NCI-H82 treated with DMSO at 0.1 percent for 48 hours (cell line): ENCODE measurements around the gene AMPD3.

Experiments
- DNase-seq: peaks from one replicate; lab custom pipeline; 2025; ENCODE audit not compliant: unreplicated experiment; lab: John Stamatoyannopoulos, UW

The AMPD3 gene

DNA sequence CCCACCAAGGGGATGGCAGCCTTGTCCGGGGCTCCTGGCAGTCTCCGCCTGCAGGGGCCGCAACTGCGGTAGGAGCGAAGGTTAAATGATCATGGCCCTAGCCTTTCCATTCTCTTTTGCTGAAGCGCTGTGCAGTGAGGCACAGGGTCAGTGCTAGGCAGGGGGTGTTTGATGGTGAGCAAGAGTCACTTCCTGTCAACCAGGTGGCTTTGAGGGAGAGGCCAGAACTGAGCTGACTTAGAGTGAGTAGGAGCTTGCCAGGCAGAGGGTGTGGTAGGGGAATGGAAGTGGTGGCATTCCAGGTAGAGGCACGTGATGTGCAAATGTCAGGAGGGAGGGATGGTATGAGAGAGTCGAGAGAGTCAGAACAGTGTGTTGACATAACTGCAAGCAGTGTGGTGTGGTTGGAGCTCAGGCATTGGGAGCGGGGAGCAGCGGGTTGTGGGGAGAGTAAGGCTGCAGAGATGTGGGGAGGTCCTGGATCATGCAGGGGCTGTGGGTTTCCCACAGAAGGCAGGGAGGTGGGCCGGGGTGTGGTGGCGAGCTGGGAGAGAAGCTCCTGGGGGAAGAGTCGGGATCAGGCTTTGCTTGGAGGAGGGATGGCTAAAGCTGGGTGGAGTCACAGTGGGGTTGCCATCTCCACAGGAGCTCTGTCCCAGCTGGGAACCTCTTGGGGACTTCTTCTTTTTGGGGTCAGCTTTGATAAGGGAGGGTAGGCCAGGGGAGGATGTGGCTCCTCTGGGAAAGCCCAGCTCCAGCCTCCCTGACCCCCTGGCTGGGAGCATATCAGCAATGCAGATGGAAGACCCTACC is 33.3 kb downstream of the AMPD3 start:
- DNase-seq: no peak

DNA sequence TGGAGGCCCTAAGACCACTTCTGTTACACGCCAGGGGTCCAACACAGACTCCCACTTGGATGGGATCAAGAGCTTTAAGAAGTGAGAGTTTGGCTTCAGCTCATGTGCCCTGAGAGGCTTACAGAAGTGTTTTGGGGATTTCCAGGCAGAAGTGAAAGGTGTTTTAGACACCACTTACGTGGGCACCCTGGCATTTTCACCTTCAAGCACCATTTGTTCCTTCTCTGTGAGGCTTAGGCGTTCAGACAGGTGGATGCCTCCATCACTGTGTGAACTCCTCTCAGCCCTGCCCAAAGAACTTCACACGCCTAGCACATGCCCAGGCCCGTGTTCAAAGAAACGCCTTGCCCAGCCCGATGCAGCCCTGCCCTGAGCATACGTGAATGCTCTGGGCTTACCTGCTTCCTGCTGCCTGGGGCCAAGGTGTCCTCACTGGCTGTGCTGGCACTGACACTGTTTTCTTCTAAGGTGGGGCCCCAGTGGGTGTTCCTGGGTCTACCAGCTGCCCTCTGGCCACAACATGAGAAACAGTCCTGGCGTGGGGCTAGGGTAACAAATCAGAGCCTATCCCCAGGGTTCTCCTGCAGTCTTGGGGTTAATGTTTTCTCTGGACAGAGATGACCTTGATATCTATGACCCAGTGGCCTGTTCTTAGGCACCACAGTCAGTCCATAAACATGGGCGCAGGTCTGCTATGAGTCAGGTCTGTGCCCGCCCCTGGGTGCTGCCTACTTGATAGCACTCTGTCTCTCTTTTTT is 34.0 kb downstream of the AMPD3 start:
- DNase-seq: no peak

DNA sequence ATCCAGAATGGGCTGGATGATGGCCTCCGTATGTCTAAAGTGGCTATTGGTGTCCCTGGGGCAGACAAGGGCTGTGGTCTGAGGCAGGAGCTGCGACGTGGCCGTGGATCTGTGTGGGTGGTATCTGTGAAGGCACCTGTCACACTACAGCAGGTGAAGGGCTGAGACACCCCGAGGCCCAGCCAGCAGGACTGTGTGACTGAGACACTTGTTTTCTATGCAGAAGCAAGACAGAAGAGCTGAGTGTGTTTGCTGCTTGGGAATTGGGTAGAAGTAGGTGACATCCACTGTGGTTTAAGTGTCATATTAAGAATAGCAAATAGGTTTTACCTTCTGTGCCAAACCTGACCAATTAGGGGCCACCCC is 35.0 kb downstream of the AMPD3 start:
- no peak for DNase-seq

DNA sequence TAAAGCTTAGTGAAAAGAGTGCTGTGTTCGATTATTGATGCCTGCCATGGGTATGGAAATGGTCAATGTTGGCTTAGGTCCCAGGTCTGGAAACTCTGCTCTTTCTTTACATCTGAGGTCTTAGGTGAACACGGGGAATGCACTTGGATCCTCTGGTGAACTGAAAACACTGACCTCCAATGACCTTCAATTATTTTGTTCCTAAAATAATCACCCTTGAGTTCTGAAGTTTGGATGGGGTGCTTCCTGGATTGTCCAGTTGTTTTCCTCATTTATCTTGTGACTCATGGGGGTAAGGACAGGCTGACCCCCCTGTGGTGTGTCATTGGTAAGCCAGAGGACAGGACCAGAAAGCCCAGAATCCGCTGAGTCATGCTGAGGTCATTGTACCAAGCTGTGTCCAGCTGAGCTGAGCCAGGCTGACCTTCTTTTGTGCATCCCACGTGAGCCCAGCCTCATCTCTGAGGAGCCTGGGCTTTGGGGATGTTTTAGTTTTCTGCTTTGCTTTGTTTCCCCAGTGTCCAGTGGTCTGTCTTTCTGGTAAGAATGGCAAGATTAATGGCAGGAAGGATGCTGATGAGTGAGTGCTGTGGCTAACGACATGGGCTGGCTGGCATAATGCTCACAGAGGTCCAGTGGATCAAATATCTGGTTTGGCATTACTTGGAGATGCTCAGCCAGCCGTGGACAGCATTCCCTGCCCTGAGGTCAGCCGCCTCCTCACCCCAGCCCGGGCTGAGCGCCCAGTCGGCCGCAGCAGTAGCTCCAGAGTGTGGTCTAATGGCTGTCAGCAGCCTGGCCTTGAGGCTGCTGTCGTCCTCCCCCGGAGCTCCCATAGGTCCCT is 35.6 kb downstream of the AMPD3 start:
- no peak for DNase-seq

DNA sequence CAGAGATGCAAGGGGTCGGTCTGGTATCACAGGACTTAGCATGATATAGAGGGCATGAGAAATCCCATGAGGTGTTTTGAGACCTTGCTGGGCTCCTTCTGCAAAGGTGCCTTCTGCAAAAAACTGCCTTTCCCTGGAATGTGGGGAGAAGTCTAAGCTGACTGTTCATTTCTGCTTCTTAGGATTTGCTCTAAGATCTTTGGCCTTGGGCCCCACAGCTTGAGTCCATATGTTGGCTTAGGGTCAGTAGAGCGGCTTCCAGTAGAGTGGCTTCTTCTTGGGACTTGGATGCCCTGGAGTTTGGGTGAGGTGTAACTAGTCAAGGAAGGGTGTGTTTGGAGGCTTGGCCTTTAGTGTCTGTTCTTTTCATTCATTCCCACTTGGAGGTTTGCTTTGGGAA is 37.0 kb downstream of the AMPD3 start:
- no peak for DNase-seq

DNA sequence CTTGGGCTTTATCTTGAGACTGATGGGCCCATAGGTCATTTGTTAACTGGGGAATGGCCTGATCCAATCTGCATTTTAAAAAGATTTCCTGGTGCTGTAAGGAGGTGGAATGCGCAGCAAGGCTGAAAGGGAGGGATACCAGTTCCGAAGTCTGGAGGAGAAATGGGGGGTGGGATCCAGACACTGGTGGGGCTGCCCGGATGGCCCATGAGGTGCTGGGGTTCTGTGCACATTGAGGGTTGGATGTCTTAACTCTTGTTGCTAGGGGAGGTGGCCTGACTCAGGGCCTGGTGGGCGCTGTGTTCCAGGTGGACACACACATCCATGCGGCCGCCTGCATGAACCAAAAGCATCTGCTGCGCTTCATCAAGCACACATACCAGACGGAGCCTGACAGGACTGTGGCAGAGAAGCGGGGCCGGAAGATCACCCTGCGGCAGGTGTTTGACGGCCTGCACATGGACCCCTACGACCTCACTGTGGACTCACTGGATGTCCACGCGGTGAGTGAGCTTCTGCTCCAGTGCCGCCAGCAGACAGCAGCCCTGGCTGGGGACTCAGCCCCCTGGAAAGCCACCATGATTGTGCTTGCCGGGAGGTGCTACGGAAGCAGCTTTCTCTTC is 38.1 kb downstream of the AMPD3 start:
- DNase-seq: no peak

DNA sequence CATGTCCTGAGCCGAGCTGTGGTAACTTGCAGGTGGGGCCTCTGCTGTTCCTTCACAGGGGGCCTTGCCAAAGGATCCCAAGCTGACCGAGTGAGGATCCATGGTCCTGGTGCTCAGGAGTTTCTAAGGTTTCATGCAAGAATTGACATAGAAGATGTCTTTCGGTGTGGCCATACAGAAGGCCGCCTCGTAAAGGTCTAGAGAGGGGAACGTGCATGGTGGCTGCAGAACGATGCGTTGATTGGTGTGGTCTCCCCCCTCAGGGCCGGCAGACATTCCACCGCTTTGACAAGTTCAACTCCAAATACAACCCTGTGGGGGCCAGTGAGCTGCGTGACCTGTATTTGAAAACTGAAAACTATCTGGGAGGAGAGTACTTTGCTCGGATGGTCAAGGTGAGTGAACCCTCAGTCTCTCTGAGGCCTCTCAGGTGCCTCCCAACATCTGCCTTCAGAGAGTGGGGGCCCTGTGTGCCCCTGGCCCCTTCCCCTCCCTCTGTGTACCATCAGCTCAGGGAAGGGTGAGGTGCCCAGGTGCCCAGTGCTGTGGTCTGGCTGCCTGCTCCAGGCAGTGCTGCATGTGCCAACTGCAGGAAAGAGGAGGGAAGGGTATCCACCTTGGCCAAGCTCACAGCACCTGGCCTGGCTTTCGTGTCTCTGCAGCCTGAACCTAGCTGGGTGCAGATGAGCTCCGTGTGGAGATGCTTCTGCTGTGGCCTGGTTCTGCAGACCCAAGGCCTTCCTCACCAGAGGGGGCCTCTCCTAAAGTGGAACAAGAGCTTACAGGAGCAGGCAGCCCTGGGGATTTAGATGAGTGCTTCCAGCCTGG is 39.8 kb downstream of the AMPD3 start:
- no peak for DNase-seq

DNA sequence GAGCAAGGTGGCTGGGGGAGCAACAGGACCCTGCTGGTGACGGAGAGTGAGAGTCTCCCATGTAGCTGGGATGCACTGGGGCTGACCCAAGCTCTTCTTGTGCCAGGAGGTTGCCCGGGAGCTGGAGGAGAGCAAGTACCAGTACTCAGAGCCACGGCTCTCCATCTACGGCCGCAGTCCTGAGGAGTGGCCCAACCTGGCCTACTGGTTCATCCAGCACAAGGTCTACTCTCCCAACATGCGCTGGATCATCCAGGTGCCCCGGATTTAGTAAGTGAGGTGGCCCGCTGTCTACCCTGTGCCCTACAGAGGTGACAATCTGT is 40.4 kb downstream of the AMPD3 start:
- DNase-seq: no peak

DNA sequence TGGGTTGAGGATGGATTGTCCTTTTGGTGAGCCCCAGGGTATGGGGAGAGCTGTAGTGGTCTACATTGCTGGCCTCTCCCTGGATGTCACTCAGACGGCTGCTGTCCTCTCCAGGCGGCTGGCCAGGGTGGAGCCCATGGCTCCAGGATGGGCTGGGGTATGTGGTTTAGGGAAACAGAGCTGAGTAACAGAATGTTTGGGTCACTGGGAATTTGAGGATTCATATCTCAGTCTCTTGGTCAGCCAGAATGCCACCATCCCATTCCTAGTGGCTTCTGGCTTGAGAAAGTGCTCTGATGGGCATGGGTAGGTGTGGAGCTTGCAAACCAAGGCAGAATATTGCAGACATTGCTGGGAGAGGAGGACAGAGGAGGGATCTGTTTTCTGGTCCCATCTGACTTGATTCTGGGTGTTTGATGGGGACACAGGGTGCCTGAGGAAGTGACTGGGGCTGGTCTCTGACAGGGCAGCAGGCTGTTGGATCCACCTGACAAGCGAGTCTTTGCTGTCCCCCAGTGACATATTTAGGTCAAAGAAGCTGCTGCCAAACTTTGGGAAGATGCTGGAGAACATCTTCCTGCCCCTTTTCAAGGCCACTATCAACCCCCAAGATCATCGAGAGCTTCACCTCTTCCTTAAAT is 41.4 kb downstream of the AMPD3 start:
- no peak for DNase-seq

DNA sequence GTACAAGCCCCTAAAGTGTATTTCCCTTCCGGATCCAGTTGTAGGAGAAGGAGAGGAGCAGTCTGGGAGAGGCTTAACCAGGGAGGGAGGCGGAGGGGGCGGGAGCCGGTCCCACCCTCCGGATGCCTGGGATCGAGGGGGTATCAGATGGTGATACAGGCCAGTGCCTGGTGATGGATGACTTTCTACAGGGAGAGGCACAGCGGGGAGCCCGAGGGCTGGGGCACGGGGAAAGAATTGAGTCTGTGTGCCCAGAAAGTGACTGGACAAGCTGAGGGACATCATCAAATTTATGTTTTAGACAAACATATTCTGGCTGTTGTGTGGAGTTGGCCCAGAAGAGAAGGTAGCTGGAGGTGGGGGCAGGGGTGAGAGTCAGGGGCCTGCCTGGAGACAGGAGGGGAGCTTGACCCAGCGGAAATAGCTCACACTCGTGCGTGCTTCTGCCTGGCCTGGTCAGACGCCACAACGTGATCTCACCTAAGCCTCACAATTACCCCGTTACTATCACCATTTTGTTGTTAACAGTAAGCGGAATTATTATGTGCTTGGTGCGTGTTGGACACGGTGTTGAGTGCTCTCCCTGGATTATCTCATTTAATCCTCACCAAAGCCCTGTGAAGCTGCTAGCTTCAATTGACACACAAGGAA is 42.4 kb downstream of the AMPD3 start:
- DNase-seq: peak; percentile 35

DNA sequence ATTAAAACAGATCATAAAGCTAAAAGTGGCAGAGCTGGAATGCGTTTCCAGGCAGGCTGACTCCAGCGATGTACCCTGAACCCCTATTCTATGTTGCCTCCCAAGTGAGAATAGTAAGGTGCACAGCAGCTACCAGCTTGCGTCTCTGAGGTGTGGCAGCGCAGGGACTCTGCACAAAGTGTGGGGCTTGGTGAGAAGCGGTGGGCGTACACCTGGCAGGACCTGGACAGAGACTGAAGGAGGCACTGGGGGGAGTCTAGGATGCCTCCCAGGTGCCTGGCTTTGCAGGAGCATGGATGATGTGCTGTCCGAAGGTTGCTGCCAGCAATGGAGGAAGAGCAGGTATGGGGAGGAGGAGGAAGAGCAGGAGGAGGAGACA is 42.9 kb downstream of the AMPD3 start:
- DNase-seq: no peak

DNA sequence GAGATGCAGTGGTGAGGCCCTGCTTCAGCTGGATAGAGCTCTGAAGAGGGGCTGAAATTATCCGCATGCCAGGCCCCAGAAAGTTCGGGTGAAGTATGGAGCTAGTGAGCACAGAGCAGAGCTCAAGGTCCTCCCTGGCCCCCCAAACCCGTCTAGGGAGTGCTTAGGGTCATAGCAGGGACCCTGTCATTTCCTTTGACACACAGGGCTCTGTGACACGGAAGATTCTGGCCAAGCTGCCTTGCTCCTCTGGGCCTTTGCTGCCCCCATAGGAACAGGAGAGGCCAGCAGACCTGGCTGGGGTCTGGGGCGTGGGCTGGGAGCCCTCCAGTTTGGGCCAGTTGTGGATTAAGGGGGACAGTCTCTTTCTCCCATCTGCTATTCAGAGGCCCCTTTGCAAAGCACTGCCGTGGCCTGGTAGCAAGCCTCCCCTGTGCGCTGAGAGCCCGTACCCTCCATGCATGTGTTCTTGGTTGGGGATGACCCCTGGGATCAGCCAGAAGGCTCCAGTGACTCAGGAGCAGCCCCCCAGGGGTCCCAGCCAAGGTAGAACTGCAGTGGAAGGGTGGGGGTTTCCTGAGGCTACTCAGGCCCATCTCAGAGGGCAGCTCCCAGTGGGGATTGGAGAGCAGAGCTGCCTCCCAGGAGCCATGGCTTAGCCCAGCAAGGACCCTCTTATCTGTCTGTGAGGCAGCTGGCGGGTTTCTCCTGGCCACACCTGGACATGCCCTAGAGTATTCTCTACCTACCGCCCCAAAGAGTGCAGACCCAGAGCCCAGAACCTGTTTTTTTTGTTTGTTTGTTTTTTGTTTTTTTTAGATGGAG is 43.6 kb downstream of the AMPD3 start:
- DNase-seq: no peak

DNA sequence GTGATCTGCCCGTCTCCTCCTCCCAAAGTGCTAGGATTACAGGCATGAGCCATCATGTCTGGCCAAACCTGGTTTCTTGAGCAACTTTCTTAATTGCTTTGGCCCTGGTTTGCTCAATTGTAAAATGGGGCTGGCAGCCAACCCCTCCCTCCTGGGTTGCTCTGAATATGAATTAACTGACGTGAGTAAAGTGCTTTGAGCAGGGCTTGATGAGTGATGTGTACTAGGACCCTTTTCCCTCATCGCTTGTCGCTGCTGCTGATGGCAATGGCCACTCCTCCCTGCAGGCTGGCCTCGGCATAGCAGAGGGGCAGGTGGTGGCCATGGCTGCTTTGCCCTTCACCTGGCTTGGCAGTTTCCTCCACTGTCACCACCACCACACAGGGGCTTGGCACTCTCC is 44.4 kb downstream of the AMPD3 start:
- DNase-seq: no peak

DNA sequence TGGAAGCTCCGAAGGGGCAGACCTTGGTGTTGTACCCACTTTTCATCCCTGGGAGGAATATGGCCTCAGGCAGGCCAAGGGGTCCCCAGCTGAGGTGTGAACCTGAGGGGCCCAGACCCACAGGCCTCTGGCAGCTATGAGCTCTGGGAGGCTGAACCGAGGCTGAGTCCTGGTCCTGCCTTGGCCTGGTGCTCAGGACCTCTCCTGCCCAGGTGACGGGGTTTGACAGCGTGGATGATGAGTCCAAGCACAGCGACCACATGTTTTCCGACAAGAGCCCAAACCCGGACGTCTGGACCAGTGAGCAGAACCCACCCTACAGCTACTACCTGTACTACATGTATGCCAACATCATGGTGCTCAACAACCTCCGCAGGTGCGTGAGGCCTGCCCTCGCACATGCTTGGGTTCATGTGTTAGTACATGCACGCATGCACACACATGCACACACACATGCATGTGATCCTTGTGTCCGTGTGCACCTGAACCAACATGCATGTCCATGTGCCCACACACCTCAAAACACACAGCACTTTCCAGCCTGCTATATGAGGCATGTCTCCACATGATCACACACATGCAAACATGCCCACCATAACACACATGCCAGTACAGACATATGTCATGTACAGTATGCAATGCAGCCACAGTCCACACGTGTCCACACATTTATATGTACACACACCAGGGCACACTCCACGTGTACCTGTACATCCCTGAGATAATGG is 45.0 kb downstream of the AMPD3 start:
- no peak for DNase-seq

DNA sequence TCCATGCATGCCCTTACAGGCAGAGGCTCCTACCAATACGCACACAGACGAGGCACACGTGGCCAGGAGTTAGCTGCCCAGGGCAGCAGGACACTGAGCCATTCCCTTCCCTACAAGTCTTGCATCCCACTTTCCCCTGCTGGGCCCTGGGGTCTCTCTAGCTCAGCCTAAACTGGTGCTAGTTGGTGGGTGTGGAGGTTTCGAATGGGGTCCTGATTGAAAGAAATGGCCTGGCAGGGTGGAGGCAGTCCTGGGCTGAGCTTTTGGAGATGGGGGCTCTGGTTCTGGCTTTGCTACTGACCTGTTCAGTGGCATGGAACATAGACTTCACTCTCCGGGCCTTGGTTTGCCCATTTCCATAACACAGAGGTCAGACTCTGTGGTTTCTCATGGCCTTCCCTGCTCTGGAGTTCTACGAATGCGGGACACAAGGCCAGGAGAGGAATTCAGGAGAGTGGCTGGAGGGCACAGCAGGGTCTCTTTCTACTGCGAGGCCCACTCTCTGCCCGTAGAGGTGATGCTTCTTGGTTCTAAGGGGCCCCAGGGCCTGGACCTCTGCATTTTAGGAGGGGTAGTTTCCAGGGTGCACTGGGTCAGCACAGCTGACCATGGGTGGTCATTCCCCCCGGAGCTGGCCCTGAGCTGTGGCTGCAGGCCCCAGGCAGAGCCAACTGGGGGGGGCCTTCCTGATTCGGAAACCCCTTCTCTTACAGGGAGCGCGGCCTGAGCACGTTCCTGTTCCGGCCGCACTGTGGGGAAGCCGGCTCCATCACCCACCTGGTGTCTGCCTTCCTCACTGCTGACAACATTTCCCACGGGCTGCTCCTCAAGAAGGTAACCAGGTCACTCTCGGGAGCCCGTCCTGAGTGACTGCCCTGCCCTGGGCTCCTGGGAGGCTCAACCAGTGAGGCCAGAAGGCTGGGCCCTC is 46.0 kb downstream of the AMPD3 start:
- DNase-seq: no peak

DNA sequence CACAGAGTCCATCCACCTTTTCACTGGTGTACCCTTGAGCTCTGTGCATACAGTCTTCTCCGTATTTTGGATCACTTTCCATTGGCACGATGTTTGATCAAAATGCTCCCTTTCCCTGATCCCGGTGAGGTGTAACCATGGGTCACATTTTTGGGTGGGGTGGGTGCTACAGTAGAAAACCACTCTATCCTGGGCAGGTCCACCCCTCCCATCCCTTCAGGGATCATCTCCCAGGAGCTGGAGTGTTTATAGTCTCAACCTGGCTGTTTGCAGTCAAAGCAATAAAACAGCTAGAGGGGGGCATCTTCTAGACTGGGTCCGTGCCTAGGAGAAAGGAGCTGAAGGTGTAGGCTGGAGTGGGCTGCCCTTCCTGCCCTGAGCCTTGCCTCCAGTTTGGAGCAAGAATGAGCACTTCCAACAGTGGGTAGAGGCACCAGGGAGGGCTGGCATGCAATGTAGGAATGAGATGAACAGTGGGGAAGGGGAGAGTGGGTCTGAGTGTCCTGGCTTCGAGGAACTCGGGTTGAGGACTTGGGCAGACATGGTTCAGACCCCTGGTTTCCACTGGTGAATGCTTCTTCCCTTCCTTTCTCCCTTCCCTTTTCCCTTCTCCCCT is 47.1 kb downstream of the AMPD3 start:
- no peak for DNase-seq

DNA sequence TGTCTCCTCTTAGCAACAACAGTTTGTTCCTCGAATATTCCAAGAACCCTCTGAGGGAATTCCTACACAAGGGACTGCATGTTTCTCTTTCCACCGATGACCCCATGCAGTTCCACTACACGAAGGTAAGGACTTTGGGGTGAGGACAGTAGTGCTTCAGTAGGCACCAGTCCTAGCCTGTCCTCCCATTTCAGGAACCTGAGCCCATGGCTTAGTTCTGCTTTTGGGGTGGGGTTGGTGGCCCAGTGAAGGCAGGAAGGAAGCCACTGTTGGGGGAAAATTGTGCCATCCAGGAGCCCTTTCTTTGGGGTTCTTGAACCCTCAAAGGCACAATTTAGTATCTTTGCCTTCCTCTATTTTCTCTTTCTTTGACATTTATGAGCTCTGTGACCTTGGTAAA is 47.7 kb downstream of the AMPD3 start:
- DNase-seq: no peak
